Measurements from ENCODE around the gene AP4B1. TPM values are rescaled to one million over a fixed set of nuclear protein-coding genes. Genes with fewer than 3 reads are reported as not detected.
"Not testable (repeated sequence)": the region's sequence is repeated elsewhere in the genome, so short reads cannot be mapped to it uniquely, and the experiment has no call there.

AP4B1 gene
- polyA plus RNA-seq (2013), result 38.8 TPM

DNA sequence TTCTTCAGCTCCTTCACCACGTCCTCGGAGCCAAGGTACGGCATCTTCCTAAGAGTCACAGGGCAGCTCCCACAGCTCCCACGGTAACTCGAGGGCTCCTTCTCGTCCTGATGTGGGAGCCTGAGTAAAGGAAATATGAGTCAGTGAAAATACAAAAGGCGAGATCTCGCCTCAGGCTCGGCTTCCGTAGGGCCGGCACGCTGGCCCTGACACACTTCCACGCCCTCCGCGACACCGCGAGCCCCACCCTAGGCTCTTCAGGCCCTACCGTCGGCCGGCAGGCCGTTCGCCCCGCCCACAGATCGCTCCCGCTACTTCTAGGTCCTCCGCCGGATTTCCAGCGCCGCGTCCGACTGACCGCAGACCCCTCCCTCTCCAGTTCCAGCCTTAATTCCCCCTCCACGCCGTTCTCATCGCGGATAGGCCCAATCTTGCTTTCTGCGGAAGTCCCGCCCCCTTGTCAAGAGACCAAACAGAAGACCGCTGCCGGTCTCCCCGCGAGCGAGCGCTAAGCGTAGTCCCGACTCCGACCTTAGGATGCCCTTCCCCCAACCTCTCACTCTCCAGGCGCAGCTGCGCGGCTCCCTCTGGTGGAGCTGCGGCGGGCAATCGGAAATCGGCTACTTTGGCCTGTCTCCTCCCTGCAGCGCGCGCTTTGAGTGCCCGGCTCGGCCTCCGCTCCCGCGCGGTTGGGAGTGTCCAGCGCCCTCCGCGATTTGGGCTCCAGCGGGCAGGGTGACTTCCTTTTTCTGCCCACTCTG, at the start of gene AP4B1, which contains the start of gene DCLRE1B:
AP4B1 (minus strand) TSS at position 126 of the 761 bp plus-strand sequence; CDS start at position 44, 82 bp downstream.
DCLRE1B (plus strand) TSS at position 653 of the 761 bp plus-strand sequence. CDS start 261 bp downstream, outside the sequence.
- CTCF ChIA-PET, result interaction anchor here (0.8 to 7.0 kb wide), 16 partner anchors 11 to 145 kb away, joined by 3 to 87 read pairs (median 4); partner anchors contain the start of genes HIPK1 and PHTF1
- H3K4me1 ChIP-seq (ENCODE audit: control extremely low read depth in 1 of 4, control insufficient read depth in 4 of 4, insufficient read depth in 4 of 4, low read length in 3 of 4), result peaks cover 13 to 24% (median 16%) of the 10 kb centered on the region in 4 experiments

DNA sequence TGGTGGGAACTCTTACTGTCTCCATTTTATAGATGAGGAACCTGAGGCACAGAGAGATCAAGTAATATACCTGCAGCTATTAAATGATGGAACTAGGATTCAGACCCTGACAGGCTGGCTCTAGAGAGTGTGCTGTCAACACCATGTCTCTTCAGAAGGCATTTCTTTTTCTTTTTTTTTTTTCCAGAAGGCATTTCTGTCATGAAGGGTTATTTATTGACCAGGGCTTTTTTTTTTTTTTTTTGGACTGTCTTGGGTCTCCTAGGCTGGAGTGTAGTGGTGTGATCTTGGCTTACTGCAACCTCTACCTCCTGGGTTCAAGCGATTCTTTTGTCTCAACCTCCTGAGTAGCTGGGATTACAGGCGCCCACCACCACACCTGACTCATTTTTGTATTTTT, 47.1 kb upstream of the AP4B1 start:
- Histone ChIP-seq H3K4me1 (ENCODE audit: control extremely low read depth in 1 of 4, control insufficient read depth in 4 of 4, insufficient read depth in 4 of 4, low read length in 3 of 4) (peaks cover 17 to 27% (median 23%) of the 10 kb centered on the region in 4 experiments), H3K9me3 (ENCODE audit: control extremely low read depth in 1 of 5, control insufficient read depth in 4 of 5, insufficient read depth in 2 of 5, low read depth in 1 of 5, low read length in 4 of 5) (no peaks in the 10 kb centered on the region), H3K27ac (ENCODE audit: insufficient read depth in 1 of 2, low read depth in 1 of 2, low read length in 2 of 2, poor library complexity in 1 of 2, severe bottlenecking in 2 of 2) (no peak overlapping the region), H3K36me3 (ENCODE audit: control insufficient read depth in 4 of 4, insufficient read depth in 4 of 4, low read length in 3 of 4) (peaks cover 10 to 34% (median 20%) of the 10 kb centered on the region in 4 experiments), H3K4me3 (ENCODE audit: control insufficient read depth in 1 of 7, extremely low read depth in 1 of 7, insufficient read depth in 4 of 7, low read depth in 2 of 7, low read length in 6 of 7) (no peak overlapping the region), H3K27me3 (replicated peaks in 2 of 5; ENCODE audit: control insufficient read depth in 4 of 5, insufficient read depth in 5 of 5, low read length in 4 of 5) (no peaks in the 10 kb centered on the region)
- CTCF ChIA-PET, result interaction anchor here (0.7 to 12.4 kb wide), 6 partner anchors 11 to 119 kb away, joined by 3 to 212 read pairs (median 8); partner anchors contain the start of genes AP4B1 and HIPK1
- WGBS (ENCODE audit: insufficient coverage), result no CpG with 5 or more reads among the region's 2 CpGs
- POLR2A ChIA-PET, result no interaction called here
- DNase-seq, result no peak

More for the DNA sequence above, at the start of gene AP4B1, which contains the start of gene DCLRE1B:
- peaks cover 9 to 38% (median 20%) of the 10 kb centered on the region in 4 experiments for H3K36me3 ChIP-seq (ENCODE audit: control insufficient read depth in 4 of 4, insufficient read depth in 4 of 4, low read length in 3 of 4)
- 0% methylated on average over 61 of the region's 67 CpGs for WGBS (ENCODE audit: insufficient coverage)
- DNase-seq, result peak; percentile 100
- H3K9me3 ChIP-seq (ENCODE audit: control extremely low read depth in 1 of 5, control insufficient read depth in 4 of 5, insufficient read depth in 2 of 5, low read depth in 1 of 5, low read length in 4 of 5), result no peaks in the 10 kb centered on the region
- H3K4me3 ChIP-seq (ENCODE audit: control insufficient read depth in 1 of 7, extremely low read depth in 1 of 7, insufficient read depth in 4 of 7, low read depth in 2 of 7, low read length in 6 of 7), result peak within 1 kb of the TSS; percentile 76 to 100 (median 98)
- peak within 1 kb of the TSS; percentile 72 to 90 for H3K27ac ChIP-seq (ENCODE audit: insufficient read depth in 1 of 2, low read depth in 1 of 2, low read length in 2 of 2, poor library complexity in 1 of 2, severe bottlenecking in 2 of 2)
- POLR2A ChIA-PET, result interaction anchor here (1.4 to 3.8 kb wide), 2 partner anchors 25 to 30 kb away, joined by 3 to 43 read pairs; partner anchors contain the start of gene HIPK1
- H3K27me3 ChIP-seq (replicated peaks in 2 of 5; ENCODE audit: control insufficient read depth in 4 of 5, insufficient read depth in 5 of 5, low read length in 4 of 5), result no peaks in the 10 kb centered on the region

DNA sequence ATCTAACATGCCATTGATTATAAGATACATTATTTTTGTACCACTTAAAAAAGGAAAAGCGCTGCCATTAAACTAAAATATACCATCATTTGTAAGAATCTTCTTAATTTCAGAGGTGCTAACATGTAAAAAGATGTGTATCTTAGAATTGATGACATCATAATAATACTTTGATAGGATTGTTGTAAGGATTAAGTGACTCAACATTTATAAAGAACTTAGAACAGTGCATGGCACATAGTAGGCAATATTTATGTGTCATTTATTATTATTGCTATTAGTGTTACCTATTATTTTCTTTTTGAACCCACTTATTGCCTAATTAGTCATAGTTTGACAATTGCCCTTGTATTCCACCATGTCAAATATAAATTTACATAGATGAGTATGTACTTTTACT, 46.3 kb upstream of the AP4B1 start:
- Histone ChIP-seq H3K4me3 (ENCODE audit: control insufficient read depth in 1 of 7, extremely low read depth in 1 of 7, insufficient read depth in 4 of 7, low read depth in 2 of 7, low read length in 6 of 7) (no peak overlapping the region), H3K27ac (ENCODE audit: insufficient read depth in 1 of 2, low read depth in 1 of 2, low read length in 2 of 2, poor library complexity in 1 of 2, severe bottlenecking in 2 of 2) (no peak overlapping the region), H3K27me3 (replicated peaks in 2 of 5; ENCODE audit: control insufficient read depth in 4 of 5, insufficient read depth in 5 of 5, low read length in 4 of 5) (no peaks in the 10 kb centered on the region), H3K36me3 (ENCODE audit: control insufficient read depth in 4 of 4, insufficient read depth in 4 of 4, low read length in 3 of 4) (peaks cover 7 to 31% (median 16%) of the 10 kb centered on the region in 4 experiments), H3K4me1 (ENCODE audit: control extremely low read depth in 1 of 4, control insufficient read depth in 4 of 4, insufficient read depth in 4 of 4, low read length in 3 of 4) (peaks cover 23 to 34% (median 31%) of the 10 kb centered on the region in 4 experiments), H3K9me3 (ENCODE audit: control extremely low read depth in 1 of 5, control insufficient read depth in 4 of 5, insufficient read depth in 2 of 5, low read depth in 1 of 5, low read length in 4 of 5) (no peaks in the 10 kb centered on the region)
- DNase-seq, result no peak
- ChIA-PET CTCF (interaction anchor here (1.5 to 12.4 kb wide), 5 partner anchors 12 to 116 kb away, joined by 3 to 212 read pairs (median 9); partner anchors contain the start of genes AP4B1 and HIPK1), POLR2A (no interaction called here)
- WGBS (ENCODE audit: insufficient coverage), result no CpG with 5 or more reads among the region's 1 CpG

DNA sequence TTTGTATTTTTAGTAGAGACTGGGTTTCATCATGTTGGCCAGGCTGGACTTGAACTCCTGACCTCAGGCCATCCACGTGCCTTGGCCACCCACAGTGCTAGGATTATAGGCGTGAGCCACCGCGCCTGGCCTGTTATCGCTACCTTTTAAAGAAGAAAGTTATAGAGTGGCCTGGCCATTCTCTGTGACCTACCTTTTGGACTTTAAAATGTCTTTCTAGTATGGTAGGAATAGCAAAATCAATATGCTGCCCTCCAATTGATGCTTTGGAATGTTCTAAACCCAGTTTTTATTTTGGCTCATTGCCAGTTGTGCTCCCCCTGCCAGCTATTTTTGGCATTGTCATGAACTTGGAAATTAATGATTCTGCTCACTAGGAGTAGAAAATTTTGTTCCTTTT, 44.4 kb upstream of the AP4B1 start:
- ChIA-PET CTCF (interaction anchor here (1.1 to 12.4 kb wide), 12 partner anchors 10 to 127 kb away, joined by 3 to 212 read pairs (median 4); partner anchors contain the start of gene HIPK1), POLR2A (interaction anchor here (3.0 kb wide), 1 partner anchor 19 kb away, joined by 22 read pairs; the partner anchor contains the start of gene HIPK1)

DNA sequence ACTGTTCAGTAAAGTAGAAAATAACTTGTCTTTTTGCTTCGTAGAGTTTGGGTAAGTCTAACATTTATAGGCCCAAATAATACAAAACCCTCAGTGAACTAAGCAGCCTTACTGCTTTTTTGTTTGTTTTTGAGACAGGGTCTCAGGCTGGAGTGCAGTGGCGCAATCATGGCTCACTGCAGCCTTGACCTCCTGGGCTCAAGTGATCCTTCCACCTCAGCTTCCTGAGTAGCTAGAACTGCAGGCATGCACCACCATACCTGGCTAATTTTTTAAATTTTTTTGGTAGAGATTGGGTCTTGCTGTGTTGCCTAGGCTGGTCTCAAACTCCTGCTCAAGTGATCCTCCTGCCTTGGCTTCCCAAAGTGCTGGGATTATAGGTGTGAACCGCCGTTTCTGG, 43.6 kb upstream of the AP4B1 start:
- Histone ChIP-seq H3K4me3 (ENCODE audit: control insufficient read depth in 1 of 7, extremely low read depth in 1 of 7, insufficient read depth in 4 of 7, low read depth in 2 of 7, low read length in 6 of 7) (peak overlapping the region in 1 of 7 experiments; percentile 4), H3K36me3 (ENCODE audit: control insufficient read depth in 4 of 4, insufficient read depth in 4 of 4, low read length in 3 of 4) (peaks cover 5 to 28% (median 16%) of the 10 kb centered on the region in 4 experiments), H3K27ac (ENCODE audit: insufficient read depth in 1 of 2, low read depth in 1 of 2, low read length in 2 of 2, poor library complexity in 1 of 2, severe bottlenecking in 2 of 2) (peak overlapping the region in 1 of 2 experiments; percentile 67), H3K4me1 (ENCODE audit: control extremely low read depth in 1 of 4, control insufficient read depth in 4 of 4, insufficient read depth in 4 of 4, low read length in 3 of 4) (peaks cover 26 to 38% (median 31%) of the 10 kb centered on the region in 4 experiments)
- H3K27me3 ChIP-seq (replicated peaks in 2 of 5; ENCODE audit: control insufficient read depth in 4 of 5, insufficient read depth in 5 of 5, low read length in 4 of 5); H3K9me3 ChIP-seq (ENCODE audit: control extremely low read depth in 1 of 5, control insufficient read depth in 4 of 5, insufficient read depth in 2 of 5, low read depth in 1 of 5, low read length in 4 of 5); DNase-seq: not testable (repeated sequence)
- ChIA-PET CTCF (interaction anchor here (0.7 to 12.4 kb wide), 10 partner anchors 8 to 113 kb away, joined by 3 to 212 read pairs (median 6); partner anchors contain the start of genes AP4B1 and HIPK1), POLR2A (interaction anchor here (0.5 to 3.0 kb wide), 3 partner anchors 18 to 31 kb away, joined by 3 to 22 read pairs (median 3); partner anchors contain the start of gene HIPK1)
- 100% methylated on average over 1 of the region's 4 CpGs for WGBS (ENCODE audit: insufficient coverage)

More for the DNA sequence above, 44.4 kb upstream of the AP4B1 start:
- 97% methylated on average over 5 of the region's 5 CpGs for WGBS (ENCODE audit: insufficient coverage)
- DNase-seq, result peak; percentile 54 to 69 (median 55)
- H3K4me1 ChIP-seq (ENCODE audit: control extremely low read depth in 1 of 4, control insufficient read depth in 4 of 4, insufficient read depth in 4 of 4, low read length in 3 of 4), result peaks cover 26 to 38% (median 31%) of the 10 kb centered on the region in 4 experiments
- H3K9me3 ChIP-seq (ENCODE audit: control extremely low read depth in 1 of 5, control insufficient read depth in 4 of 5, insufficient read depth in 2 of 5, low read depth in 1 of 5, low read length in 4 of 5), result peaks cover 0 to 5% (median 0%) of the 10 kb centered on the region in 5 experiments
- peak overlapping the region in 1 of 2 experiments; percentile 5 for H3K27ac ChIP-seq (ENCODE audit: insufficient read depth in 1 of 2, low read depth in 1 of 2, low read length in 2 of 2, poor library complexity in 1 of 2, severe bottlenecking in 2 of 2)
- H3K27me3 ChIP-seq (replicated peaks in 2 of 5; ENCODE audit: control insufficient read depth in 4 of 5, insufficient read depth in 5 of 5, low read length in 4 of 5), result no peaks in the 10 kb centered on the region
- no peak overlapping the region for H3K4me3 ChIP-seq (ENCODE audit: control insufficient read depth in 1 of 7, extremely low read depth in 1 of 7, insufficient read depth in 4 of 7, low read depth in 2 of 7, low read length in 6 of 7)
- H3K36me3 ChIP-seq (ENCODE audit: control insufficient read depth in 4 of 4, insufficient read depth in 4 of 4, low read length in 3 of 4), result peaks cover 10 to 27% (median 16%) of the 10 kb centered on the region in 4 experiments

DNA sequence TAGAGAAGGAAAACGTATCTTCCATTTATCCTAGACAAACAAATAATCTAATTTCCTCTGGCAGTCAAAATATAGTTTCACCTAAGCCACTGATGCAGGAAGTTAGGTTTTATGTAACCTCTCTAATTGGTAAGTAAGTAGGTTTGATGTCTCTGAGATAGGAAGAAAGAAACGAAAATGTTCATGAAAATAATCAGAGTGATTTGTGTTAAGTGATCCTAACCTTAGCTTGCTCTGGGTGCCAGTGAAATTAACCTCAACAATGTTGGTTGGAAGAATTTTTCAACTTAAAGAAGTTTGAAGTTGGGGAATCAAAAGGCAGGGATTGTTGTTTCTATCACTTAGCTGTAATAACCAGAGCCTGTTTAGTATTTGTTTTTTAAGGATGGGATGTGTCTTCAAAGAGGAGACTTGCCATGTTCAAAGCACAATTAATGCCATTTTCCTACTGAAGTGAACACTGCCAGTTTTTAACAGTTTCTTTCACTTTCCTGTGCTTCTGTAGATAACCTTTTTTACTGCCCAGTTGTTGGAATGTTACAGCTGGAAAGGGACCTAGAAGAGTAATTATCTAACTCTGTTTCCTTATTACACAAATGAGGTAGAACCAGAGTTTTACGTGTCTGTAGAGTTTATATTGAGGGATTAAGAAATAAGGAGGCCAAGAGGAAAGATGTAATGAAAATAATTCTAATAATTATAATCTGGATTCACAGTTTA, 42.9 kb upstream of the AP4B1 start:
- H3K4me1 ChIP-seq (ENCODE audit: control extremely low read depth in 1 of 4, control insufficient read depth in 4 of 4, insufficient read depth in 4 of 4, low read length in 3 of 4), result peaks cover 26 to 38% (median 31%) of the 10 kb centered on the region in 4 experiments
- ChIA-PET POLR2A (interaction anchor here (3.0 kb wide), 1 partner anchor 18 kb away, joined by 22 read pairs; the partner anchor contains the start of gene HIPK1), CTCF (interaction anchor here (0.7 to 12.4 kb wide), 10 partner anchors 8 to 159 kb away, joined by 3 to 212 read pairs (median 5); partner anchors contain the start of genes AP4B1 and HIPK1)
- DNase-seq, result no peak
- peak overlapping the region; percentile 1 to 67 for H3K27ac ChIP-seq (ENCODE audit: insufficient read depth in 1 of 2, low read depth in 1 of 2, low read length in 2 of 2, poor library complexity in 1 of 2, severe bottlenecking in 2 of 2)
- H3K36me3 ChIP-seq (ENCODE audit: control insufficient read depth in 4 of 4, insufficient read depth in 4 of 4, low read length in 3 of 4), result peaks cover 5 to 29% (median 18%) of the 10 kb centered on the region in 4 experiments
- peak overlapping the region in 3 of 7 experiments; percentile 19 to 40 (median 35) for H3K4me3 ChIP-seq (ENCODE audit: control insufficient read depth in 1 of 7, extremely low read depth in 1 of 7, insufficient read depth in 4 of 7, low read depth in 2 of 7, low read length in 6 of 7)
- H3K9me3 ChIP-seq (ENCODE audit: control extremely low read depth in 1 of 5, control insufficient read depth in 4 of 5, insufficient read depth in 2 of 5, low read depth in 1 of 5, low read length in 4 of 5), result peaks cover 0 to 5% (median 0%) of the 10 kb centered on the region in 5 experiments
- no peaks in the 10 kb centered on the region for H3K27me3 ChIP-seq (replicated peaks in 2 of 5; ENCODE audit: control insufficient read depth in 4 of 5, insufficient read depth in 5 of 5, low read length in 4 of 5)
- 0% methylated on average over 1 of the region's 3 CpGs for WGBS (ENCODE audit: insufficient coverage)

Measured in common myeloid progenitor, CD34-positive (primary cell).